Spleen (tissue), 11 donors: ENCODE results near the gene GATAD2A. TPM values are rescaled to one million over a fixed set of nuclear protein-coding genes. Genes with fewer than 3 reads are reported as not detected.
A peak's percentile ranks its signal among the peaks of the same experiment; 100 is the strongest.
"Not testable (repeated sequence)": the region's sequence is repeated elsewhere in the genome, so short reads cannot be mapped to it uniquely, and the experiment has no call there.

Source experiments
- DNase-seq: peaks from one replicate; pipeline ENCODE4 v3.0.0-alpha.2; 2020
- H3K27ac ChIP-seq, 8 donors: fragments of 200-600 bp; sonication (generic) in 7 of 8; 1 replicate in 4 of 8; 2 replicates in 4 of 8; pipeline versions ENCODE4 v1.5.0 to v1.8.0; 2016 to 2021; ENCODE audit warnings: inconsistent platforms in 4 of 8, mild to moderate bottlenecking in 4 of 8, moderate library complexity in 1 of 8
- H3K27me3 ChIP-seq, 7 donors: fragments of 200-600 bp; sonication (generic) in 6 of 7; replicated peaks in 1 of 7; 1 replicate in 4 of 7; 2 replicates in 3 of 7; pipeline versions ENCODE4 v1.5.0 to v1.8.0; 2016 to 2021; ENCODE audit warnings: inconsistent platforms in 3 of 7, mild to moderate bottlenecking in 1 of 7
- H3K36me3 ChIP-seq, 6 donors: fragments of 200-600 bp; sonication (generic) in 5 of 6; 1 replicate in 4 of 6; 2 replicates in 2 of 6; pipeline versions ENCODE4 v1.5.0 to v1.8.0; 2016 to 2021; ENCODE audit warnings: inconsistent platforms in 2 of 6
- H3K4me1 ChIP-seq, 6 donors: fragments of 200-600 bp; sonication (generic) in 5 of 6; 1 replicate in 3 of 6; 2 replicates in 3 of 6; pipeline versions ENCODE4 v1.5.0 to v1.8.0; 2016 to 2021; ENCODE audit warnings: inconsistent platforms in 3 of 6
- H3K4me3 ChIP-seq, 8 donors: fragments of 200-600 bp; sonication (generic) in 7 of 8; 1 replicate in 4 of 8; 2 replicates in 4 of 8; pipeline versions ENCODE4 v1.5.0 to v1.8.0; 2016 to 2021; ENCODE audit warnings: inconsistent platforms in 4 of 8, mild to moderate bottlenecking in 4 of 8, moderate library complexity in 2 of 8
- H3K9me3 ChIP-seq, 8 donors: fragments of 200-600 bp; sonication (generic) in 7 of 8; 1 replicate in 4 of 8; 2 replicates in 4 of 8; pipeline versions ENCODE4 v1.5.0 to v1.8.0; 2016 to 2021; ENCODE audit warnings: inconsistent platforms in 4 of 8
- POLR2A ChIP-seq, 3 donors: fragments of 450-650 bp; IDR thresholded peaks; one replicate each; pipeline ENCODE4 v1.5.1; 2017; ENCODE audit warnings: antibody characterized with exemption in 3 of 3, mild to moderate bottlenecking in 1 of 3
- POLR2AphosphoS5 ChIP-seq, 3 donors: sonication (generic); formaldehyde crosslinking; IDR thresholded peaks; one replicate each; pipeline ENCODE4 v1.5.1; 2017; ENCODE audit warnings: antibody characterized with exemption in 3 of 3
- WGBS, 5 donors: extraction: QIAGEN DNeasy Blood & Tissue Kit in 3 of 5; methylation state at CpG; one replicate each; pipeline versions ENCODE4 v1.1.5 to v1.1.7; 2013 to 2018; 5-methylcytosine and 5-hydroxymethylcytosine counted together
- intact Hi-C: fragments of 100-400 bp; cut with DNase I; formaldehyde crosslinking; loops from one replicate; pipeline ENCODE4 v1.15.0; 2023; ENCODE audit warnings: low total_unique reads
- polyA plus RNA-seq, 3 donors: library from polyadenylated mRNA; stranded (reverse); fragments of 200-250 nt; gene quantifications; one replicate each; pipeline ENCODE4 v1.2.1, GENCODE V29; 2013
- total RNA-seq, 7 donors: library from RNA; depleted of rRNA in 3 of 7; stranded (reverse); fragments of >200 nt in 3 of 7; fragmentation: NEBNext Ultra II Directional in 4 of 7; extraction: Animal tissue kit (Norgen Biotek cat#: 25700) in 4 of 7; gene quantifications; one replicate each; pipeline versions ENCODE4 v1.1.0 to v1.2.1, GENCODE V29; 2016 to 2021
- TF ChIP-seq, protein P1 (sequence below), 11 experiments: fragments of 200-600 bp in 7 of 11; fragments of 450-650 bp in 4 of 11; sonication (generic) in 4 of 11; IDR thresholded peaks in 8 of 11; conservative IDR thresholded peaks in 3 of 11; 1 replicate in 7 of 11; 2 replicates in 4 of 11; pipeline versions ENCODE4 v1.4.0 to v1.8.0; 2016 to 2021; ENCODE audit warnings: antibody characterized with exemption in 11 of 11, inconsistent platforms in 4 of 11, mild to moderate bottlenecking in 1 of 11
- donor health status: healthy with polysubstance abuse.
- donor health status: DM: no; HTN: no; CAD: no; lungs with moderate emphysema.
- donor health status: DM: no; HTN: no; CAD: no.
- donor health status: Bipolar disorder and iron deficiency.
- donor health status: healthy.
- donor health status: DM: no; HTN: no; CAD: no.
- donor health status: DM: yes; HTN: yes; CAD: no.

Gene GATAD2A
- total and polyA plus RNA-seq, 10 donors: 11.6 to 122 (median 66.8) TPM

DNA sequence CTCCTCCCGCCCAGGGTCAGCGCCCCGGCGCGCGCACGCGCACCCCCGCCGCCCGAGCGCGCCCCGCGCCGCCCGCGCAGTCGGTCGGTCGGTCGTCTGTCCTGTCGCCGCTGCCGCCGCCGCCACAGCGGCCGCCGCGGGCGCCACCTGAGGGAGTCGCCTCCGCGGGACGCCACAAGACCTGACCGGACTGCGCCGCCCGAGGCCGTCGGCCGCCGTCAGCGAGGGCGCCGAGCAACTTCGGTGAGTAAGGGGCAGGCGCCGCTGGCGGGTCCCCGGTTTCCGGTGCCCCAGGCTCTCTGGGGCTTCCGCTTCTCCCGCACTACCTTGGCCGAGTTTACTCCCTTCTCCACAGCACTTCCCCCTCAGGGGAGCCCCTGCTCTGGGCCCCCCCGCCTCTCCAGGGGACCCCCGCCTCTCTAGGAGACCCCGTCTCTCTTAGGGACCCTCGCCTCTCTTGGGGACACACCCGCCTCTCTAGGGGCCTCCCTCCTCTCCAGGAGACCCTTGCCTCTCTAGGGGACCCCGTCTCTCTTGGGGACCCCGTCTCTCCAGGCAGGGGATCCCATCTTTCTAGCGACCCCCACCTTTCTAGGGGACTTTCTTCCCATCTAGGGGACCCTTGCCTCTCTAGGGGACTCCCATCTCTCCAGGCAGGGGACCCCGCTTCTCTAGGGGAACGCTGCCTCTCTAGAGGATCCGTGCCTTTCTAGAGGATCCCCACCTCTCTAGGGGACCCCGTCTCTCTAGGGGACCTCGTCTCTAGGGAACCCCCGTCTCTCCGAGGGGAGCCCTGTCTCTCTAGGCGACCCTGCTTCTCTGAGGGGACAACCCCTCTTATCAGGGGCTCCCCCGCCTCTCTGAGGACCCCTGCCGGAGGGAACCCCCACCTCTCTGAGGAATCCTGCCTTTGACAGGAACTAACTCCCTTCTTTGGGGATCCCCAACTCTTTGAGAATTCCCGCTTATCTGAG is 19.3 kb upstream of the GATAD2A start:
- Histone ChIP-seq H3K4me1 (peaks cover 54 to 90% (median 69%) of the 10 kb centered on the region in 6 donors), H3K27me3 (no peaks in the 10 kb centered on the region), H3K9me3 (no peaks in the 10 kb centered on the region), H3K36me3 (no peaks in the 10 kb centered on the region), H3K27ac (peak overlapping the region; percentile 61 to 97 (median 95)), H3K4me3 (peak overlapping the region; percentile 48 to 89 (median 74))
- peak; percentile 95 for DNase-seq
- intact Hi-C loops: no loop called here
- TF ChIP-seq POLR2A (IDR thresholded peaks at IDR 0.05) (no peak), POLR2AphosphoS5 (IDR thresholded peaks at IDR 0.05) (no peak)
- TF ChIP-seq, protein P1, sequence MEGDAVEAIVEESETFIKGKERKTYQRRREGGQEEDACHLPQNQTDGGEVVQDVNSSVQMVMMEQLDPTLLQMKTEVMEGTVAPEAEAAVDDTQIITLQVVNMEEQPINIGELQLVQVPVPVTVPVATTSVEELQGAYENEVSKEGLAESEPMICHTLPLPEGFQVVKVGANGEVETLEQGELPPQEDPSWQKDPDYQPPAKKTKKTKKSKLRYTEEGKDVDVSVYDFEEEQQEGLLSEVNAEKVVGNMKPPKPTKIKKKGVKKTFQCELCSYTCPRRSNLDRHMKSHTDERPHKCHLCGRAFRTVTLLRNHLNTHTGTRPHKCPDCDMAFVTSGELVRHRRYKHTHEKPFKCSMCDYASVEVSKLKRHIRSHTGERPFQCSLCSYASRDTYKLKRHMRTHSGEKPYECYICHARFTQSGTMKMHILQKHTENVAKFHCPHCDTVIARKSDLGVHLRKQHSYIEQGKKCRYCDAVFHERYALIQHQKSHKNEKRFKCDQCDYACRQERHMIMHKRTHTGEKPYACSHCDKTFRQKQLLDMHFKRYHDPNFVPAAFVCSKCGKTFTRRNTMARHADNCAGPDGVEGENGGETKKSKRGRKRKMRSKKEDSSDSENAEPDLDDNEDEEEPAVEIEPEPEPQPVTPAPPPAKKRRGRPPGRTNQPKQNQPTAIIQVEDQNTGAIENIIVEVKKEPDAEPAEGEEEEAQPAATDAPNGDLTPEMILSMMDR (IDR thresholded peaks at IDR 0.05 in 8 of 11, conservative IDR thresholded peaks at IDR 0.05 in 3 of 11): peak in 1 of 11 experiments; percentile 15
- WGBS, 5 donors: 1 to 3% (median 1%) methylated on average over 19 to 75 of the region's 75 CpGs

DNA sequence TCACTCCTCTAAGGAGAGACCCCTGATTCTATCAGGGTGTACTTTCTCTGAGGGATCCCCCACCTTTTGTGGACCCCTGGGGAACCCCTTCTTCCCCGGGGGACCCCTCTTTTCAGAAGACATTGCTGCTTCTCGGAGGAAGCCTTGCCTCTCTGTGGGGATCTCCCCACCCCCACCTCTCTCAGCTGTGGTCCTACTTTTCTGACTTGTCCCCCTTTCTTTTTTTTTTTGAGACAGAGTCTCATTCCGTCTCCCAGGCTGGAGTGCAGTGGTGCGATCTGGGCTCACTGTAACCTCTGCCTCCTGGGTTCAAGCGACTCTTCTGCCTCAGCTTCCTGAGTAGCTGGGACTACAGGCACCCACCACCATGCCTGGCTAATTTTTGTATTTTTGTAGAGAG is 18.4 kb upstream of the GATAD2A start:
- Histone ChIP-seq H3K36me3 (no peaks in the 10 kb centered on the region), H3K27ac (peak overlapping the region in 7 of 8 donors; percentile 61 to 97 (median 96)), H3K27me3 (no peaks in the 10 kb centered on the region), H3K4me1 (peaks cover 57 to 90% (median 72%) of the 10 kb centered on the region in 6 donors), H3K4me3 (peak overlapping the region; percentile 48 to 89 (median 74)), H3K9me3 (no peaks in the 10 kb centered on the region)
- 48 to 59% (median 58%) methylated on average over 5 of the region's 5 CpGs for WGBS, 5 donors
- intact Hi-C loops: no loop called here
- peak; percentile 53 for DNase-seq
- no peak for TF ChIP-seq POLR2A (IDR thresholded peaks at IDR 0.05)
- TF ChIP-seq, protein P1 (IDR thresholded peaks at IDR 0.05 in 8 of 11, conservative IDR thresholded peaks at IDR 0.05 in 3 of 11): no peak
- no peak for TF ChIP-seq POLR2AphosphoS5 (IDR thresholded peaks at IDR 0.05)

DNA sequence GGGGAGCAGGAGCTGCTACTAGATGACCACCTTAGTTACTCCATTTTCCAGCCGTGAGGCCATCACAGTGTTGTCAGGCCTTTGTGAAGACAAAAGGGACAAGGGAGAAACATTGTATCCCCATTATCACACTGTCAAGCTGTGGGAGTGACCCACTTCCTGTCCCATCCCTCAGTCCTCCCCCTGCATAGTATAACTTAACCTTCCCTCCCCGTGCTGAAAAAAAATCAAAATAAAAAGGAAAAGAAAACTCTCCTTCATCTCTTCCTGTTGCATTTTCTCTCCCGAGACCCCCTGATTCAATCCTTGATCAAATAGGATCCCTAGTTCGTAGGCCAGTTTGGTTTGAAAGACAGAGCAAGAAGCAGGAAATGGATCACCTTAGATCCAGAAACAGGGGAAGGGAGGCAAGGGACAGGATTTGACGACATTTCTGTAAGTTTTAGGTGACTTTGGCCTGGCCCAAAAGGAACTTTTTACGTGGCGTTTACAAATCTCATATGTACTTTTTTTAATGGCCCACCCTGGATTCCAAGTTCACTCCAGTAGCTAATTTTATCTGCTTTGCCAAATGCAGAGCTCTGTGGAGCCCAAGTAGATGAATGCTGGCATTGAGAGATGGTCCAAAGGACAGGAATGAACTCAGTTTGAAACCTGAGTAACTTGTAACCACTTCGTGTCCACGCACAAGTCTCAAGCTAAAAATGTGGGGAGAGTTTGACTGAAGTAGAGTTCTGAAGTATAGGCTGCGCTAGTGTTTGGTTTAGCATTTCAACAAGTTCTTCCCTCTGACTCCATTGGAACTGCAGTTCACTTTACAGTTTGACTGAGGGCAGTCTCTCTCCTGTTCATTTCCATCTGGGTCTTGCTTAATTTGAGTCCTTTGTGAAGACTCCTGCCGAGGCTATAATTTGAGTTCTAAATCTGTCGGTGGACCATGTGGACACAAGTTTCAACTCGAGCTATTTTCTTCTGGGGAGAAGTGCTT is 16.6 kb upstream of the GATAD2A start:
- DNase-seq: peak; percentile 25

DNA sequence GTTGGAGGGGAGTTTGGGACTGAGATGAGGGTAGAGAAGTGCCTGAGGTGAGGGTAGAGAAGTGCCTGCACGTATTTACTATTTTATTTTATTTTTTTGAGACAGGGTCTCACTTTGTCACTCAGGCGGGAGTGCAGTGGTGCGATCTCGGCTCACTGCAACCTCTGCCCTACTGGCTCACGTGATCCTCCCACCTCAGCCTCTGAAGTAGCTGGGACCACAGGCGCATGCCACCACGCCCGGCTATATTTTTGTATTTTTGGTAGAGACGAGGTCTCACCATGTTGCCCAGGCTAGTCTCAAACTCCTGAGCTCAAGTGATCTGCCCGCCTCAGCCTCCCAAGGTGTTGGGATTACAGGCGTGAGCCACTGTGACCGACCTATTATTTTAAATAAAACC is 15.8 kb upstream of the GATAD2A start:
- H3K27me3 ChIP-seq, H3K4me3 ChIP-seq, intact Hi-C loops, H3K9me3 ChIP-seq, H3K36me3 ChIP-seq: not testable (repeated sequence)
- peak overlapping the region in 6 of 8 donors; percentile 52 to 97 (median 70) for H3K27ac ChIP-seq
- peaks cover 70 to 90% (median 88%) of the 10 kb centered on the region in 6 donors for H3K4me1 ChIP-seq
- DNase-seq: peak; percentile 30
- WGBS, 5 donors: 83 to 92% (median 90%) methylated on average over 12 of the region's 12 CpGs

More for the DNA sequence above, 16.6 kb upstream of the GATAD2A start:
- TF ChIP-seq, protein P1 (IDR thresholded peaks at IDR 0.05 in 8 of 11, conservative IDR thresholded peaks at IDR 0.05 in 3 of 11): no peak
- TF ChIP-seq POLR2AphosphoS5 (IDR thresholded peaks at IDR 0.05) (no peak), POLR2A (IDR thresholded peaks at IDR 0.05) (no peak)
- H3K27ac ChIP-seq: peak overlapping the region; percentile 11 to 97 (median 64)
- H3K36me3 ChIP-seq: no peaks in the 10 kb centered on the region
- intact Hi-C loops: no loop called here
- H3K4me3 ChIP-seq: peak overlapping the region in 2 of 8 donors; percentile 10 to 25
- no peaks in the 10 kb centered on the region for H3K27me3 ChIP-seq
- H3K4me1 ChIP-seq: peaks cover 70 to 90% (median 88%) of the 10 kb centered on the region in 6 donors
- whole genome bisulfite sequencing, 5 donors: 61 to 71% (median 65%) methylated on average over 13 of the region's 13 CpGs
- H3K9me3 ChIP-seq: no peaks in the 10 kb centered on the region

DNA sequence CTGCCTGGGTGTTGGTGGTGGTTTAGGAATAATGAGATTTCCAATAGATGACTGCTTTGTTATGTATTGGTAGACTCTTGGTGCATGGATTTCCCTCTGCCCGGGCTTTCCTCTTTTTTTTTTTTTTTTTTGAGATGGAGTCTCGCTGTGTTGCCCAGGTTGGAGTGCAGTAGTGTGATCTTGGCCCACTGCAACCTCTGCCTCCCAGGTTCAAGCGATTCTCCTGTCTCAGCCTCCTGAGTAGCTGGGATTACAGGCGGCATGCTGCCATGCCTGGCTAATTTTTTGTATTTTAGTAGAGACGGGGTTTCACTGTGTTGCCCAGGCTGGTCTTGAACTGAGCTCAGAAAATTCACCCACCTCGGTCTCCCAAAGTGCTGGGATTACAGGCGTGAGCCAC is 11.1 kb upstream of the GATAD2A start:
- intact Hi-C loops, DNase-seq, H3K27me3 ChIP-seq, H3K9me3 ChIP-seq, H3K4me3 ChIP-seq, H3K36me3 ChIP-seq: not testable (repeated sequence)
- Histone ChIP-seq H3K27ac (peak overlapping the region in 7 of 8 donors; percentile 41 to 97 (median 67)), H3K4me1 (peaks cover 46 to 93% (median 75%) of the 10 kb centered on the region in 6 donors)
- WGBS, 5 donors: 80 to 89% (median 82%) methylated on average over 7 of the region's 7 CpGs
